RPMI7951 (cell line): ENCODE results near the gene CYFIP2. TPM values are rescaled to one million over a fixed set of nuclear protein-coding genes. Genes with fewer than 3 reads are reported as not detected.
"Not testable (repeated sequence)": the region's sequence is repeated elsewhere in the genome, so short reads cannot be mapped to it uniquely, and the experiment has no call there.

ENCODE experiments used
- DNase-seq: peaks from one replicate; pipeline ENCODE4 v3.0.0-alpha.2; 2012; ENCODE audit warnings: low read depth
- total RNA-seq: library from RNA; depleted of rRNA; stranded (reverse); fragments of >200 nt; shearing (Covaris generic); gene quantifications from 2 replicates; pipeline ENCODE4 v1.2.3, GENCODE V29; 2014; rRNA removed

The CYFIP2 gene
- 0.10 and 0.36 TPM in 2 replicates for total RNA-seq

DNA sequence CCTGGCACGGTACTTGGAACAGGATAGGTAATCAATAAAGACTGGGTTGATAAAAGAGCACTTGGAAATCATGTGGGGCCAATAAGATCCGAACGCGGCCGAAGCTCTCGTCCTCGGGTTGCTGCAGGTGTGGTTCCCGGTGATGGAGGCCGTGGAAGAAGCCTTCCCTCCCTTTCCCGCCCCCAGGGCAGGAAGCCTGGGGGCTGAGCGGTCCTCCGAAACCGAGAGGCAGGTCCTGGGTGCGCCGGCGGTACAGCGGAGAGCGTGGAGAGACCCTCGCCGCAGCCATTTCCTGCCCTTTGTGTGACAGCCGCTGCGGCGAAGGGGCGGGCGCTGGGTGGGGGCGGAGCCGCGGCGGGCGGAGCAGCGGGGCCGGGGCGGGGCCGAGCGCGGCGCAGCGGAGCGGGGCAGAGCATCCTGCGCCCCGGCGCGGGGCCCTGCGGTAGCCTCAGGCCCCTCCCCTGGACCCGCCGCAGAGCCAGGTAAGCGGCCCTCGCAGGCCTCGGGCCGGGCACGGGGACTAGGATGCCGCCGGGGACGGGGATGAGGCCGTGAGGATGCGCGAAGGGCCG, at the start of gene CYFIP2:
CYFIP2 (plus strand) TSS at position 410 of the 572 bp plus-strand sequence. CDS start 19,239 bp downstream, outside the sequence.
- no peak for DNase-seq

GRCh38 chr5:157216391-157217142, 49.4 kb upstream of the CYFIP2 start:
- DNase-seq = no peak

DNA sequence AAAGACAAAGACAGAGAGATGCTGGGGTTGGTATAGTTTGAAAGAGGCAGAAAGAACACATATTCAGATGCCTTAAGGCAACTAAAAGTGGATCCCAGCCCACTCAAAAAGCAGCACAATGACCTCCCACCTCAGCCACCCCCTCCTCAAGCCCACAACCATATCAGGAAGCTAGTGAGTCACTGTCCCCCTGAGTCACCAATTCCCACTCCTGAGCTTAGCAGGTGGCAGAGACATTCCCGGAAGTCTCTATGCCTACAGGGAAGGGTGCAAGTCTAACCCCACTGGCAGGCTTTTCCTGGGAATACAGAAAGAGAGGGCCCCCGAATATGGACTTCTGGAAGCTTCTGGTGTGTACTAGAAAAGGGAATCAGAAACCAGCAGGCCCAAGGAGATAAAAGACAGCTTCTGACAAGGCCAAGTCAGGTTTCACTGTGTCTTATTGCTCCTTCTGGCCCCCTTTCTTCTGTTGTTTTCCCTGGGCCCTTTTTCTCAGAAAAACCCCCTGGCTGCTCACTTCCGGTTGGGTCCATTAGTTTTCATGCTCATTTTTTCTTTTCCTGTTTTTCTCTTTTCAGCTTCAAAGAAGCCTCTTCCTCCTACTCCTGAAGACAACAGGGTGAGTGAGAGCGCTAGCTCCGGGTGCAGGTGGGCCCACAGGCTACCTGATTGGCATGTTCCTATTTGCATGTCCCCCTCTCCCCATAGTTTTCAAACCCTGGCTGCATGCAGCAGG, 48.5 kb upstream of the CYFIP2 start:
- no peak for DNase-seq

- DNase-seq = no peak
Observed at GRCh38 chr5:157219491-157220271, 46.2 kb upstream of the CYFIP2 start.

GRCh38 chr5:157221959-157222358, 44.0 kb upstream of the CYFIP2 start:
- DNase-seq = no peak

- peak; percentile 22 for DNase-seq
Observed at GRCh38 chr5:157222506-157223230, 43.3 kb upstream of the CYFIP2 start.

- no peak for DNase-seq
Observed at GRCh38 chr5:157225469-157226422, 40.2 kb upstream of the CYFIP2 start.

- no peak for DNase-seq
Observed at GRCh38 chr5:157230610-157231009, 35.3 kb upstream of the CYFIP2 start.

GRCh38 chr5:157232706-157233105, 33.2 kb upstream of the CYFIP2 start:
- DNase-seq = no peak

- no peak for DNase-seq
Observed at GRCh38 chr5:157233515-157233914, 32.4 kb upstream of the CYFIP2 start.

GRCh38 chr5:157236423-157236822, 29.5 kb upstream of the CYFIP2 start:
- no peak for DNase-seq

DNA sequence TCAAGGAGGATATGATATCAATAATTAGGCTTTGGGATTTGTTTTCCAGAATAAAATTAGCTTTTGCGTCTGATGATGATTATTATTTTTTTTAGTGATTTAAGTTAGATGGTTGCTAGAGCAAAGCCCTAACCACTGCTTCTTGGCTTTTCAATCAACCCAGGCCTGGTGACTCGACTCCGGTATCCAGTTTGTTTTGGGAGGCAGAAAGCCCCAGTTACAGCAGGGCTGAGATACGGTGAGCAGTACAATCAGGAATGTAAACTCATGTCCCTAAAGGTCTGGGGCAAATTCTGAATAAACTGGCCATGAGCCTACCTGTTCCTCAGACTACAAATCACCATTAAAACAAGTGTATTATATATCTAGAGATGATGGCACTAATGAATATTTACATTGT, 24.4 kb upstream of the CYFIP2 start:
- DNase-seq = no peak

GRCh38 chr5:157244704-157245103, 21.2 kb upstream of the CYFIP2 start:
- DNase-seq = not testable (repeated sequence)

GRCh38 chr5:157245476-157245875, 20.4 kb upstream of the CYFIP2 start:
- DNase-seq = peak; percentile 9

DNA sequence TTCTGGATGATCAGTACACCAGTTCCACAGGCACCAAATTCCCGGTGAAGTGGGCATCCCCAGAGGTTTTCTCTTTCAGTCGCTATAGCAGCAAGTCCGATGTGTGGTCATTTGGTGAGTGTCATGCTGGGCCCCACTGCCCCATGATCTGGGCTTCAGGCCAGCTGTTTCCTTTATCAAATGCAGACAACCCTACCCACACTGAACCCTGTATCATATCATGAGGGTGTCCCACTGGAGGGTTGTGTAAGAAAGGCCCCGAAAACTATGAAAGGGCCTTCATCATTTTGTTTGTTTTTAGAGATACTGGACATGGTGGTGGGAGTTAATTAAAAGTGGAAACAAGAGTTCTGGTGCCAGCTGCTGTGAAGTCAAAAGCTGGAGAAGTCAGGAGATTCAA, 20.0 kb upstream of the CYFIP2 start:
- DNase-seq = no peak

DNA sequence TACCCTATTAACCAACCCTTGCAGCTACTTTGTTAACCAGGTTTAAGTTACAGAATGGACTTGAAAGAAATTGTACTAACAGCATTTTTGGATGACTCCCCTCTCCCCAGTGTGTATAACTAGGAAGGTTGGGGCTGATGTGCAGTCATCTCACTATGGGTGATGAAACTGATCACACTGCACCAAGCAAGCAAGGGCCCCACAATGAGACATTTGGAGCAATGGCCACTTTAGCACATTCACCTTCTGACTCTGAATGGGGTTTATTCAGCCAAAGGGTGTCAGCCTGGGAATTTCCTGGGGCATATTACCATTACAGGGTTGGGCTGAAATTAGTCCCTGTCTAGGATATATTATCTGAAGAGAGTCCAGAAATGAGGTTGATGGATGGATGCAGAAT, 18.7 kb upstream of the CYFIP2 start:
- DNase-seq = no peak

GRCh38 chr5:157248821-157249470, 17.0 kb upstream of the CYFIP2 start:
- DNase-seq = no peak

GRCh38 chr5:157252711-157253465, 13.0 kb upstream of the CYFIP2 start:
- peak; percentile 39 for DNase-seq

DNA sequence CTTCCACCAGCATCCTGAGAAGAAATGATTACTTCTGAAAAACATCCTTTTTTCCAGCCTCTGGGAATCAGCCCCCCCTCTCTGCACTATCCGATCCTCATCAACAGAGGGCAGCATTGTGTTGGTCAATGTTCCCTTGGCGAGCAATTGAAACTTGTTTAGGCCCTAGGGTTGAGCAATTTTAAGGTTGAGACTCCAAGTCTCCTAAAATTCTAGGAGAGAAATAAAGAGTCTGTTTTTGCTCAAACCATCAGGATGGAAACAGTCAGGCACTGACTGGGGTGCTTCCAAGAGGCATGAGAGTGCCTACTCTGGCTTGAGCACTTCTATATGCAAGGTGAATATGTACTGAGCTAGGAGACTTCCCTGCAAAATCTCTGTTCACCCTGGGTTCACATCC, 12.4 kb upstream of the CYFIP2 start:
- DNase-seq = peak; percentile 28
